OCI-LY3 (cell line): Measurements from ENCODE around the gene F12.

ENCODE experiments used
- CTCF ChIP-seq: fragments of 200-600, 300-600 bp; sonication (generic); IDR thresholded peaks from 2 replicates; pipeline ENCODE4 v1.5.1; 2014; ENCODE audit warnings: antibody characterized with exemption, low read length, low read depth
- EZH2phosphoT487 ChIP-seq: fragments of 200-600 bp; shearing (Covaris generic); IDR thresholded peaks from 2 replicates; pipeline ENCODE4 v1.6.1; 2018; ENCODE audit warnings: antibody characterized with exemption, mixed run types, low read depth

- no peak for TF ChIP-seq CTCF
- no peak for TF ChIP-seq EZH2phosphoT487
Measured at GRCh38 chr5:177374211-177374610, 35.2 kb downstream of the F12 start.
